ENCODE results near the gene PAPPA.

- TF ChIP-seq, protein P1, sequence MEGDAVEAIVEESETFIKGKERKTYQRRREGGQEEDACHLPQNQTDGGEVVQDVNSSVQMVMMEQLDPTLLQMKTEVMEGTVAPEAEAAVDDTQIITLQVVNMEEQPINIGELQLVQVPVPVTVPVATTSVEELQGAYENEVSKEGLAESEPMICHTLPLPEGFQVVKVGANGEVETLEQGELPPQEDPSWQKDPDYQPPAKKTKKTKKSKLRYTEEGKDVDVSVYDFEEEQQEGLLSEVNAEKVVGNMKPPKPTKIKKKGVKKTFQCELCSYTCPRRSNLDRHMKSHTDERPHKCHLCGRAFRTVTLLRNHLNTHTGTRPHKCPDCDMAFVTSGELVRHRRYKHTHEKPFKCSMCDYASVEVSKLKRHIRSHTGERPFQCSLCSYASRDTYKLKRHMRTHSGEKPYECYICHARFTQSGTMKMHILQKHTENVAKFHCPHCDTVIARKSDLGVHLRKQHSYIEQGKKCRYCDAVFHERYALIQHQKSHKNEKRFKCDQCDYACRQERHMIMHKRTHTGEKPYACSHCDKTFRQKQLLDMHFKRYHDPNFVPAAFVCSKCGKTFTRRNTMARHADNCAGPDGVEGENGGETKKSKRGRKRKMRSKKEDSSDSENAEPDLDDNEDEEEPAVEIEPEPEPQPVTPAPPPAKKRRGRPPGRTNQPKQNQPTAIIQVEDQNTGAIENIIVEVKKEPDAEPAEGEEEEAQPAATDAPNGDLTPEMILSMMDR (IDR thresholded peaks at IDR 0.05; ENCODE audit: low read depth, low read length): no peak
- no peak for TF ChIP-seq MYC (IDR thresholded peaks at IDR 0.05; ENCODE audit: low read depth, low read length)
Observed at GRCh38 chr9:116178481-116179211, 25.1 kb downstream of the PAPPA start.
